ENCODE data around the gene SECISBP2.
"Not testable (repeated sequence)": the region's sequence is repeated elsewhere in the genome, so short reads cannot be mapped to it uniquely, and the experiment has no call there.

Gene SECISBP2, protein sequence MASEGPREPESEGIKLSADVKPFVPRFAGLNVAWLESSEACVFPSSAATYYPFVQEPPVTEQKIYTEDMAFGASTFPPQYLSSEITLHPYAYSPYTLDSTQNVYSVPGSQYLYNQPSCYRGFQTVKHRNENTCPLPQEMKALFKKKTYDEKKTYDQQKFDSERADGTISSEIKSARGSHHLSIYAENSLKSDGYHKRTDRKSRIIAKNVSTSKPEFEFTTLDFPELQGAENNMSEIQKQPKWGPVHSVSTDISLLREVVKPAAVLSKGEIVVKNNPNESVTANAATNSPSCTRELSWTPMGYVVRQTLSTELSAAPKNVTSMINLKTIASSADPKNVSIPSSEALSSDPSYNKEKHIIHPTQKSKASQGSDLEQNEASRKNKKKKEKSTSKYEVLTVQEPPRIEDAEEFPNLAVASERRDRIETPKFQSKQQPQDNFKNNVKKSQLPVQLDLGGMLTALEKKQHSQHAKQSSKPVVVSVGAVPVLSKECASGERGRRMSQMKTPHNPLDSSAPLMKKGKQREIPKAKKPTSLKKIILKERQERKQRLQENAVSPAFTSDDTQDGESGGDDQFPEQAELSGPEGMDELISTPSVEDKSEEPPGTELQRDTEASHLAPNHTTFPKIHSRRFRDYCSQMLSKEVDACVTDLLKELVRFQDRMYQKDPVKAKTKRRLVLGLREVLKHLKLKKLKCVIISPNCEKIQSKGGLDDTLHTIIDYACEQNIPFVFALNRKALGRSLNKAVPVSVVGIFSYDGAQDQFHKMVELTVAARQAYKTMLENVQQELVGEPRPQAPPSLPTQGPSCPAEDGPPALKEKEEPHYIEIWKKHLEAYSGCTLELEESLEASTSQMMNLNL

DNA sequence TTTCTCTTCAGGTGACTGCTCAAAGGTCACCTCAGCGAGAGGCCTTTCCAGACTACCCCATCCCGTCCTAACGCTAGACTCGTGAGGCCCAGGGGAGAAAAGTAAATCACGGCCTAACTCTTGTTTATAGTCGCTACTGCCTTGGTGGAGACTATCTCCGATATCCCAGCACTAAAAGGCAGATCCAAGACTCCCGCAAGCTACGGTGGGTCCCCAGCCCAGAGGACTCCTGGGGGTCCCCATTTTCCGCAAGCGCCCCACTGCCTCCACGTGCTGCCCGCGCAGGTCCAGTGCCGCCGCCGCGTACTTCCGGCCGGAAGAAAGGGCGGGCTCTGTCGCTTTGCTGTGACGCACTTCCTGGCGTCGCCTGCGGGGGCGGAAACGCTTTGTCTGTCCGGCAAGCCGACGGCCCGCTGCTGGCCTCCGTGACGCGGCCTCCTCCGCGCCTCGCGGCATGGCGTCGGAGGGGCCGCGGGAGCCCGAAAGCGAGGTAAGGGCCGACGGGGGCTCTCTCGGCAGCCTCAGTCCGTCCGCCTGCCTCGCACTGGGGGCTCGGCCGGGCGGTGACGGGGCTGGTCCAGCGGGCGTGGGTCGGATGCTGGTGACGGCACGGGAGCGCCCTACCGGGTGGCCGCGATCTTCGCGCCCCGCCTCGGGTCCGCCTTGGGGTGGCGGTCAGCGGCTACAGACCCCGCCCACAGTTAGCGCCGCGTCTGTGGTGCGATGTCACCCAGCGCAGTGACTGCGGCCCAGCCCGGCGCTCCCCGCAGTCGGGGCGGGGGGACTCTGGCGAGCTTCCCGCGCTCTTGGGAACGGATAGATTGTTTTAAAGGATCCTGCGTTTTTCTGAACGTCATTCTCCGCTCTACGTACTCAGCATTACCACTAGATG lies at the start of gene SECISBP2:
TSS of gene SECISBP2 (plus strand) at position 378 of the 892 bp plus-strand sequence. CDS start at position 455, 77 bp downstream.
- peak; percentile 95 for DNase-seq

DNA sequence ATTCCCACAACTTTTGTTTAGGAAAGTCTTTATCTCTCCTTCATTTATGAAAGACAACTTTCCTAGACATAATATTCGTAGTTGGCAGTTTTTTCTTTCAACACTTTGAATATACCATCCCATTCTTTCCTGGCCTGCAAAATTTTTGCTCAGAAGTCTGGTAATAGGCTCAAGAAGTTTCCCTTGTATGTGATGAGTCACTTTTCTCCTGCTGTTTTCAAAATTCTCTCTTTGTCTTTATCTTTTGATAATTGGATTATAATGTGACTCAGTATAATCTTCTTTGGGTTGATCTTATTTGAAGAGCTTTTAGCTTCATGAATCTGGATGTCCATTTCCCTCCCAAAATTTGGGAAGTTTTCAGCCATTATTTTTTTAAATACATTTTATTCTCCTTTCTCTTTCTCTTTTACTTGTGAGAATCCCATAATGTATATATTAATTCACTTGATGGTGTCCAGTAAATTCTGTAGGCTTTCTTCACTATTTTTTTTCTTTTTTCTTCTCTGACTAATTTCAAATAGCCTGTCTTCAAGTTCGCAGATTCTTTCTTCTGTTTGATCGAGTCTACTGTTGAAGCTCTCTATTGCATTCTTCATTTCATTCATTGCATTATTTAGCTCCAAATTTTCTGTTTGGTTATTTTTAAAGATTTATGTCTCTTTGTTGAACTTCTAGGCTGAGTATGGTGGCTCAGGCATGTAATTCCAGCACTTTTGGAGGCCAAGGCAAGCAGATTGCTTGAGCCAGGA lies 44.6 kb upstream of the SECISBP2 start:
- DNase-seq = no peak

DNA sequence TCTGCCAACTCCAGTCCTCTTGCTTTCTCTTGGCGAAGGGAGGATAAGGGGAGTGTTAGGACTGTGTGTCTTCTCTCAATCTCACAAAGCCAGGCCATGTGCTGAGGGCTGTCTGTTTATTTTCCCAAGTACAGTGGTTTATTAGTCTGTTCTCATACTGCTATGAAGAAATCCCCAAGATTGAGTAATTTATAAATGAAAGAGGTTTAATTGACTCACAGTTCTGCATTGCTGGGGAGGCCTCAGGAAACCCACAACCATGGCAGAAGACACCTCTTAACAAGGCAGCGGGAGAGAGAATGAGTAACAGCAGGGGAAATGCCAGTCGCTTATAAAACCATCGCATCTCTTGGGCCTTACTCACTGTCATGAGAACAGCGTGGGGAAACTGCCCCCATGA lies 43.5 kb upstream of the SECISBP2 start:
- no peak for DNase-seq

DNA sequence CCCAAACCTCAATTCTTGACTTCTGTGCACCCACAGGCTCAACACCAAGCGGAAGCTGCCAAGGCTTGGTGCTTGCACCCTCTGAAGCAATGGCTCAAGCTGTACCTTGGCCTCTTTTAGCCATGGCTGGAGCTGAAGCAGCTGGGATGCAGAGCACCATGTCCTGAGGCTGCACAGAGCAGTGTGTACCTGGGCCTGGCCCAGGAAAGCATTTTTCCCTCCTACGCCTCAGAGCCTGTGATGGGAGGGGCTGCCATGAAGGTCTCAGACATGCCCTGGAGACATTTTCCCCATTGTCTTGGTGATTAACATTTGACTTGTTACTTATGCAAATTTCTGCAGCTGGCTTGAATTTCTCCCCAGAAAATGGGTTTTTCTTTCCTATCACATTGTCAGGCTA lies 42.3 kb upstream of the SECISBP2 start:
- DNase-seq = not testable (repeated sequence)

DNA sequence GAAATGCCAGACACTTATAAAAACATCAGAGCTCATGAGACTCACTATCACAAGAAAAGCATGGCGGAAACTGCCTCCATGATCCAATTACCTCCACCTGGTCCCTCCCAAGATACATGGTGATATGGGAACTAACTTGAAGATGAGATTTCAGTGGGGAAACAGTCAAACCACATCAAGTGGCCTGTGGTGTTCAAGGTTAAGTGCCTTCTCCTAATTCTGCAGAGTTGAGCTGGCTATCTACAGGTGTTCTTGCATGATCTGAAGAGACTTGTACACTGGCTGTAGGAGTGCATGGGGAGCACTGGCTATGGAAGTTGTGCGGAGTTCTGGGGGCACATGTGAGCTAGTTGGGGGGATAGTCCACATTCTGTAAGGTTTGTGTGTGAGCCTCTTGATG lies 41.3 kb upstream of the SECISBP2 start:
- DNase-seq = no peak

DNA sequence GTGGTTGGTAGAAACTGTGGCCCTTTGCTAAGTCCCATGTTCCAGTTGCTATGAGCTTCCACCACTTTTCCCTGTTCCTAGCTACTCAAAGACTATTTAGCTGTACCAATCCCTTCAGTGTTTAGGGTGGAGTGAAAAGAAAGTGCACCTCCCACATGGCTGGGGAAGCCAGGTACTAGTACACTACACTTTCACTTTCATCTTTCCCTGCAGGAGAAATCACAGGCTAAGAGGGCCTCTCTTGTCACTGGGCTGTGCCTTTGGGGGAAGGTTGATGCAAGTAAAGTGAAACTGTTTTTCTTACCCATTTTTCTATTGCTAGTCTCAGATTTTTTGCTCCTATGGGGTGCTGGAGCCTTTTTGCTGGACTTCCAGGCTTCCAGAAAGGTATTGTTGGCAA lies 40.8 kb upstream of the SECISBP2 start:
- no peak for DNase-seq

DNA sequence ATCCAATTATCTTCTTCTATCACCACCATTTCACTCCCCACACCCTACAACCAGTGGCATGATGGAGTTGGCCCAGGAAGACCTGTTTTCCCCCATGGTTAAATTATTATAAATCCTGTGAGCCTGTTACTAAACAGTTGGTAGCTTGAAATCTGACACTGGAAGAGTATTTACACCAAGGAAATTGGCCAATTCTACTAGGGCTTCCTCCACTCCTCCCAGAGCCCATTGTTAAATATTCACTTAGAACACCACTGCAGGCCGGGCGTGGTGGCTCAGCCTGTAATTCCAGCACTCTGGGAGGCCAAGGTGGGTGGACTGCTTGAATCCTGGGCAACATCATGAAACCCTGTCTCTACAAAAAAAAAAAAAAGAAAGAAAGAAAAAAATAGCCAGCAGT lies 39.7 kb upstream of the SECISBP2 start:
- DNase-seq = no peak

DNA sequence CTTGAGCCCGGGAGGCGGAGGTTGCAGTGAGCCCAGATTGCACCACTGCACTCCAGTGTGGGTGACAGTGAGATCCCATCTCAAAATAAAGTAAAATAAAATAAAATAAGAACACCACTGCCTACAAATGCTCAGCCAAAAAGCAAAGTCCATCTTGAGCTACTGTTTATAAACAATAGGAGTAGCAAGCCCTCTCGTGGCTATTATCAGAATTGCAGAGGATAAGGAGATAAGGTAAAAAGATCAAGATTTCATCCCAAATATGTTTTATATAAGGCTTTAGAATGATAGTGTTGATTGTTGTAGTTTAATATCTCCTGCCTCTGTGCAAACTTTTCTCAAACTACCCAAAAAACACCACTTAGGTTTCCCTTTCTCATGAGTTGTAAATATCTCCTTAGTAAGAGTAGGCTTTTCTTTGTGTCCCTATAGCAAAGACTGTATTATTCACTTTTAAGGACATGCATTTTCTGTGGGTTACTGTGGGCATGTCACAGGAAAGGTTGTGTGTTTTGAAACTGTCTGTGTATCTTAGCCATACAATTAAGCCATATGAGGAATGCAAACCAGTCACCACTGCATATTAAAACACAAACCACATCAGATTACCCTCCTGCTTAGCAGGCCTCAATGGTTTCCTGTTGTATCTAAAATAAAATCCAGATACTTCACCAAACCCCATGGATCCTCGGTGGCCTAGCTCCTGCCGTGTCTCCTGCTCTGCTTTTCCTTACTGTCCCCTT lies 39.1 kb upstream of the SECISBP2 start:
- no peak for DNase-seq

DNA sequence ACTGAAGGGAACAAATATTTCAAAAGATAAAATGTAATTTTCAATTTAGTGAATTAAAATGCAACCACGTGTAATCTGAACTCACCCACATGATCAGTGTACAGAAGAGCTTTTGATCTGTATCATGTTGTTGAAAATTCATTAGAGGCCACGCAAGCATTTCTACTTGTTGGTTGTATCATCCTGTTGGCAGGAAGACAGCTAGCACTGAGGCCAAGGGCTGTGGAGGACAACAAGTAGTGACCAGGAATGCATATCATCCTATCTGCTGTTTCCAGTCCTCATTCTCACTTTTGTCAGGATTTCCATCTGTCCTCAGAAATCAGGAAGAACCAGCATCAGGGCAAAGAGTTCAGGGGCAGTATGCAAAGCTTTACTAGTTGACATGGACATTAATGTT lies 37.2 kb upstream of the SECISBP2 start:
- DNase-seq = no peak

DNA sequence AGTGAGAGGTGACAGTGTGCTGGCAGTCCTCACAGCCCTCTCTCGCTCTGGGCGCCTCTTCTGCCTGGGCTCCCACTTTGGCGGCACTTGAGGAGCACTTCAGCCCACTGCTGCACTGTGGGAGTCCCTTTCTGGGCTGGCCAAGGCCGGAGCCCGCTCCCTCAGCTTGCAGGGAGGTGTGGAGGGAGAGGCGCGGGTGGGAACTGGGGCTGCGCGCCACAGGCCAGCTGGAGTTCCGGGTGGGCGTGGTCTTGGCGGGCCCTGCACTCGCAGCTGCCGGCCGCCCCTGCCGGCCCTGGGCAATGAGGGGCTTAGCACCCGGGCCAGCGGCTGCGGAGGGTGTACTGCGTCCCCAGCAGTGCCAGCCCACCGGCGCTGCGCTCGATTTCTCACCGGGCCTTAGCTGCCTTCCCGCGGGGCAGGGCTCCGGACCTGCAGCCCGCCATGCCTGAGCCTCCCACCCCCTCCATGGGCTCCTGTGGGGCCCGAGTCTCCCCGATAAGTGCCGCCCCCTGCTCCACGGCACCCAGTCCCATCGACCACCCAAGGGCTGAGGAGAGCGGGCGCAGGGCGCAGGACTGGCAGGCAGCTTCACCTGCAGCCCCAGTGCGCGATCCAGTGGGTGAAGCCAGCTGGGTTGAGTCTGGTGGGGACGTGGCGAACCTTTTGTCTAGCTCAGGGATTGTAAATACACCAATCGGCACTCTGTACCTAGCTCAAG lies 35.9 kb upstream of the SECISBP2 start:
- DNase-seq = not testable (repeated sequence)

DNA sequence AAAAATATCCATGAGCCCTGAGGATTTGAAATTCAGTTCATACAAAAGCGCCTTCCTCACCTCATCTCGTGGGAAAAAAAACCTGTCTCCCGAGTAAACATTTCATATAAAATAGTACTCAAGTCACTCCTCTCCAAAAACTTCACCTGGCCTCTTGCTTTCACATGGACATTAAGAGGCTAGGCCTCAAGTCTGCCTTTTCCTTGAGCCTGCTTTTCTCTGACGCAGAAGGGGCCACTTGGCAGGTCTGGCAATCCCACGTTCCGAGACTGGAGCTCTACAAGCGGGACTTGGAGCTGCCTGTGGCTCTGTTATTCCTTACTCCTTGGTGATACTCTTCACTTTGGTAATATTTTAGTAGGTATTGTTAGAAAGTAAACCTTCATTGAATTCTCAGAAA lies 34.2 kb upstream of the SECISBP2 start:
- DNase-seq = no peak

DNA sequence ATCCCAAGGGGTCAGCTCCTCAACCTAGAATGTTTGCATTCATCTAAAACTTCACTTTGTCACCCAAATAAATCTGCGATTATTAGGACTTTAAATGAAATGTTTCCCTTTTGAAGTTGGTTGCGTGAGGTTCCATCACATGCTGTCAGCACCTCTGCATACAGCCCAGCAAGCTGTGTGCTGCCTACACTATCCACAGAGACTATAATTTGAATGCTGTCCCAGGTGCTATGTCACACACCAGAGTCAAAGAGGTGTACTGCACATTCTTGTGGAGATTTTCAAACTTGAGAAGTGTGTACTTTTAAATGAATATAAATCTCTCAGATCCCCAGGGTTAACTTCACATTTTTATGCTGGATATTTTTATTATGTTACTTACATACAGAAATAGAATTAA lies 26.6 kb upstream of the SECISBP2 start:
- no peak for DNase-seq

DNA sequence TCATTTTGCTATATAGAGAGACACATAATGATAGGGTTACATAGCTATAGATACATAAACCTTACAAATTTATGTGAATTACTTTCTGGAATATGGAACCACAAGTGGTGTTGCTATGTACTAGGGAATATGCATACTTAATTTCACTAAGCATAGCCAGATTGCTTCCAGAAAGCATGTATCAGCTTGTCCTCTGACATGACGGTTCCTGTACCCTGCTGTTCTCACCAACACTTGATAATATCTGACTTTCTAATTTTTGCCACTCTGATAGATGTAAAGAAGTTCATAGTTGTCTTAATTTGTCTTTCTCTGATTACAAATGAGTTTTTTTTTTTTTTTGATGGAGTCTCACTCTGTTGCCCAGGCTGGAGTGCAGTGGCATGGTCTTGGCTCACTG lies 25.3 kb upstream of the SECISBP2 start:
- no peak for DNase-seq

DNA sequence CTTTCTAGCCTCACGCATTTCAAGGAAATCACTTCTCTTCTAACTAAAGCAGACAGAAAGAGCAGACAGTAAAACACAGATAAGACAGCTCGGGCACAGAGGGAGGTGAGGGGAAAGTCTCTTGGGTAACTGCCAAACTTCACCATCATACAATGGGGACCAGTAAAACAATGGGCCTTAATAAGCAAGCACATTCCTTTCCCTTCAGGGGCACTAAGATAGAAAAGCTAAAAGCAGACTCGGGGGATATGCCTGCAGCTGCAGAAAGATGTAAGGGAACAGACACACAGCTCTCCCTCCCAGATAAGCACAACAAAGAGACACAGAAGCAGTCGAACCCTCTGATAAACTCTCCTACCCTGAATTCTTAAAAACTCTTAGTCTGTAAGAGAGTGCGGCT lies 22.9 kb upstream of the SECISBP2 start:
- DNase-seq = no peak

DNA sequence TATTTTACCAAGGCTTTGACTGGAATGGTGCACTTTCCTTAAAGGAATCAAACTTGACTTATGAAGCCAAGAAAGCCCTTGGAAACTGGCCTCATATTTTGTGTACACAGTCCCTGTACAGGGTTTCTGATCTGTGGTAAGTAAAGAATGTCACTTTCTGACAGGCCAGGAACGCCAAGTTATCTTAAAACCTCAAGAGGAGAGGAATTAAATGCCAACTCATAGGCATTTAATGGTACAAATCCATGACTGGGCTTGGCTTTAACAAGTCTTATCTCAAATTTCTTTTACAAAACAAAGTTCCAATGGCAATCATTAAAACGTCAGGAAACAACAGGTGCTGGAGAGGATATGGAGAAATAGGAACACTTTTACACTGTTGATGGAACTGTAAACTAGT lies 16.3 kb upstream of the SECISBP2 start:
- DNase-seq = not testable (repeated sequence)

DNA sequence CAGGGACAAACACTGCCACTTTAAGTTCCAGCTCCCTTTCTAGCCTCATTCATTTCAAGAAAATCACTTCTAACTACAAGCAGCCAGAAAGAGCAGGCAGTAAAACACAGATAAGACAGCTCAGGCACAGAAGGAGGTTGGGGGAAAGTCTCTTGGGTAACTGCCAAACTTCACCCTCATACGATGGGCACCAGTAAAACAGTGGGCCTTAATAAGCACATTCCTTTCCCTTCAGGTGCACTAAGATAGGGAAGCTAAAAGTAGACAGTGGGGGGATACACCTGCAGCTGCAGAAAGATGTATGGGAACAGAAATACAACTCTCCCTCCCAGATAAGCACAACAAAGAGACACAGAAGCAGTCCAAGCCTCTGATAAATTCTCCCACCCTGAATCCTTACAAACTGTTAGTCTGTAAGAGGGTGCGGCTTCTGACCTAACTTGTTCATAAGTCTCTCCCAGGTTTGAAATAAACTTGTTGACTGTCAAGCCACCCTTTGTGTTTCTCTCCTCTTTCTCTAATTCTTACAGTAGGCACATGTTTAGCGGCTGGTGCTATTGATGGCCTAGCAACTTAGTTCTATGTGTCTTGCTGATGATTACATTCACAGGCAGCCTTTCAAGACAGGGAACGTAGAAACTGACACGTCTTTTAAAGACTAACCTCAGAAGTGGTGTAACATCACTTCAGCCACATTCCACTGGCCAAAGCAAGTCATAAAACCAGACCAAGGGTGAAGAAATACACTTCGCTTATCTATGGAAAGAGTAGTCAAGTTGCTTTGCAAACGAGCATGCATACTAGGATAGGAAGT lies 14.1 kb upstream of the SECISBP2 start:
- DNase-seq = no peak

DNA sequence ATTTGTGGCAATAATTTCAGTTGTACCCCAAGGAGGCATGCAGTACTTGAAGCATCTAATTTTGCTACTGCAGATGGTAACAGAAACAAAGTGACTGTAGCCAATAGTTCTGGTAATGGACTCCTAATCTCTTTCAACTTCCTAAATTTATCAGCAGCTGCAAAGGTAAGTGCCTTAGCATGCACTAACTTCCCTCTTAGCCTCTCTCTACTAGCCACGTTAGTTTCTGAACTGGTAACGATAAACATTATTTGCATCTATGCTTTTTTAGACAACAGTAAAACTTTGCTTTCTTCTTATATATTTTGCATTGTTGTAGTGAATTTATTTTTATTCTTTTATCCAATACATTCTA lies 13.5 kb upstream of the SECISBP2 start:
- no peak for DNase-seq

DNA sequence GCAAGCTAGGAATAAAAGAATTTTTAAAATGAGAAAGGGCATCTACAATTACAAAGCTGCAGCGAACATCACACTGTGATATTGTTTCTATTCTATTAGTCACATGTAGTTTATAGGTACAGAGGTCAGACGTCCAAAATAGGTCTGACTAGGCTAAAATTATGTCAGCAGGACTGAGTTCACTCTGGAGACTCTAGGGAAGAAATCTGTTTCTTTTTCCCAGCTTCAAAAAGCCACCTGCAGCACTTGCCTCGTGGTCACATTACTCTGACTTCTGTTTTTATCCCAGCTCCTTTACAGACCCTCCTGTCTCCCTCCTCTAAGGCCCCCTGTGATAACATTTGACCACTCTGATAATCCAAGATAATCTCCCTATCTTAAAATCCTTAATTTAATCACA lies 12.4 kb upstream of the SECISBP2 start:
- DNase-seq = no peak

DNA sequence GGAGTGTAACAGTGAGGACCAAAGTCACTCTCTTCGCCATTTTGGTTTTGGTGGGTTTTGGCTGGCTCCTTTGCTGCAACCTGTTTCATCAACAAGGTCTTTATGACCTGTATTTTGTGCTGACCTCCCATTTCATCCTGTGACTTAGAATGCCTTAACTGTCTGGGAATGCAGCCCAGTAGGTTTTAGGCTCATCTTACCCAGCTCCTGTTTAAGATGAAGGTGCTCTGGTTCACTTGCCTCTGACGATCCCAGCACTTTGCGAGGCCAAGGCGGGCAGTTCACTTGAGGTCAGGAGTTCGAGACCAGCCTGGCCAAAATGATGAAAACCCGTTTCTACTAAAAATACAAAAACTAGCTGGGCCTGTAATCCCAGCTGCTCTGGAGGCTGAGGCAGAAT lies 9.1 kb upstream of the SECISBP2 start:
- no peak for DNase-seq

Data from activated CD4-positive, CD25-positive, alpha-beta regulatory T cell treated with anti-CD3 and anti-CD28 coated beads, Interleukin-2, amount 50 U/mL, for 72 hours (primary cell).